ENCODE measurements around the gene IL34.

DNA sequence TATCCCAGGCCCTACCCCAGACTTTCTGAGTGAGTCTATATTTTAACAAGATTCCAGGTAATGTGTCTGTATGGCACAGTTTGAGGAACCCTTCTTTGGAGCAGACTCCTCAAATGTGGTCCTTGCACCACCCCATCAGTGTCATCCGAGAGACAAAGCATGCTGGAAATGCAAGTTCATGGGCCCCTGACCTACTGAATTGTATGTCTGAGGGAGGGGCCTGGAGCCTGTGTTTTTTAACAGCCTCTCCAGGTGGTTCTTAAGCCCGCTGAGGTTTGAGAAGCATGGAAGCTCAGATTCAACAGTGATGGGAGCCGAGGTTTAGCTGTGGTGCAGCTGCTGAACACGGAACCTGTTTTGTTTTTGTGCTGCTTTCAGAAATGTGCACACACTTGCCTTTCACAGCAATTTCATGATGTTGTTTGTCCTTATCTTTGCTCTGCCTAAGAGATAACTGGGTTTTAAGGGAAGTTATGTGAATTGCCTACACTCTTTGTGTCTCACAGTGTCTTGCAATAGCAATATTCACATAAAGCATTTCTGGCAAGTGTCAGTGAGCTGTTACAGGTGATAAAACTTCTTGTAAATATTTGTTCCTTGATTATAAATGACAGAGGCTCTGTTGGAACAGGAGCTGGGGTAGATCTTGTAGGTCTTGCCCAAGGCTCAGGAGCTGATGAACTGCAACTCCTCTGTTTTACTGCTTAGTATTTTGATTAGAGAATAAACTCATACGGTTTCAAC lies 32.0 kb upstream of the IL34 start:
- no peak for TF ChIP-seq POLR2A (IDR thresholded peaks at IDR 0.05)
- TF ChIP-seq, protein P1, sequence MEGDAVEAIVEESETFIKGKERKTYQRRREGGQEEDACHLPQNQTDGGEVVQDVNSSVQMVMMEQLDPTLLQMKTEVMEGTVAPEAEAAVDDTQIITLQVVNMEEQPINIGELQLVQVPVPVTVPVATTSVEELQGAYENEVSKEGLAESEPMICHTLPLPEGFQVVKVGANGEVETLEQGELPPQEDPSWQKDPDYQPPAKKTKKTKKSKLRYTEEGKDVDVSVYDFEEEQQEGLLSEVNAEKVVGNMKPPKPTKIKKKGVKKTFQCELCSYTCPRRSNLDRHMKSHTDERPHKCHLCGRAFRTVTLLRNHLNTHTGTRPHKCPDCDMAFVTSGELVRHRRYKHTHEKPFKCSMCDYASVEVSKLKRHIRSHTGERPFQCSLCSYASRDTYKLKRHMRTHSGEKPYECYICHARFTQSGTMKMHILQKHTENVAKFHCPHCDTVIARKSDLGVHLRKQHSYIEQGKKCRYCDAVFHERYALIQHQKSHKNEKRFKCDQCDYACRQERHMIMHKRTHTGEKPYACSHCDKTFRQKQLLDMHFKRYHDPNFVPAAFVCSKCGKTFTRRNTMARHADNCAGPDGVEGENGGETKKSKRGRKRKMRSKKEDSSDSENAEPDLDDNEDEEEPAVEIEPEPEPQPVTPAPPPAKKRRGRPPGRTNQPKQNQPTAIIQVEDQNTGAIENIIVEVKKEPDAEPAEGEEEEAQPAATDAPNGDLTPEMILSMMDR (IDR thresholded peaks at IDR 0.05): no peak
